GM18873 (cell line): ENCODE data around the gene NTN5.
A peak's percentile ranks its signal among the peaks of the same experiment; 100 is the strongest.
"Not testable (repeated sequence)": the region's sequence is repeated elsewhere in the genome, so short reads cannot be mapped to it uniquely, and the experiment has no call there.

Source experiments
- ATAC-seq: cut with Tn5 transposase; IDR thresholded peaks from one replicate; pipeline ENCODE4 v1.9.1; 2021; ENCODE audit warnings: mild to moderate bottlenecking, moderate library complexity, moderate number of reproducible peaks; ENCODE audit not compliant: unreplicated experiment, low FRiP score

Gene NTN5

DNA sequence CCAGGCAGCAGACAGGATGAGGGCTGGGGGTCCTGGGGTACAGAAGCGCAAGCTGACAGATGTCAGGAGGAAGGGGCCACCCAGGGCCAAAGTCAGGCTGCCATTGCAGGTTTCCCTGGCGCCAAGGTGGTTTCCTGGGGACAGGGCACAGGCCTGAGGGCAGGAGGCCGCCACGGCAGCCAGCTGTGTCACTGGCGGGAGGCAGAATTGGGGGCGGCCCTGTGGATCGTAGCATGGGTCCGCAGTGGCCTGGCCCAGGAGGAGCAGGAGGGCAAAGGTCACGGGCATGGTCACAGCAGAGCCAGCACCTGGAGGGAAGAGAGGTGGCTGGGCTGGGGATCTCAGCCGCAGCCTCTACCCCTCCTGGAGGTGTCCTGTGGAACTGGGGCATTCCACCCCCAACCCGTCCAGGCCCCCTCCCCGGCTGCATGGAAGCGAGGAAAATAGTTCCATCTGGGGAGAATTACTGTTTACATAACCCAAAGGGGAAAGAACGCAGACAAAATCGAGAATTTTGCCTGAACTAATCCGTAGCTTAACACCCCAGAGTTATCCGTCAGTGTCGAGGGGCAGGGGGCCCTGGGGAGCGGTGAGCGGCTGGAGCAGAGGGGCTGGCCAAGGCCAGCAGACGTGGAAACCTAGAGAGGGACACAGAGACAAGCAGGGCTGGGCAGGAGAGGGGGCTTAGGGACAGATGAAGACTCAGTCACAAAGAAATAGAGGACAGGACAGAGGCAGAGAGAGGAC, 1.9 kb downstream of the NTN5 start:
- no peak for ATAC-seq

DNA sequence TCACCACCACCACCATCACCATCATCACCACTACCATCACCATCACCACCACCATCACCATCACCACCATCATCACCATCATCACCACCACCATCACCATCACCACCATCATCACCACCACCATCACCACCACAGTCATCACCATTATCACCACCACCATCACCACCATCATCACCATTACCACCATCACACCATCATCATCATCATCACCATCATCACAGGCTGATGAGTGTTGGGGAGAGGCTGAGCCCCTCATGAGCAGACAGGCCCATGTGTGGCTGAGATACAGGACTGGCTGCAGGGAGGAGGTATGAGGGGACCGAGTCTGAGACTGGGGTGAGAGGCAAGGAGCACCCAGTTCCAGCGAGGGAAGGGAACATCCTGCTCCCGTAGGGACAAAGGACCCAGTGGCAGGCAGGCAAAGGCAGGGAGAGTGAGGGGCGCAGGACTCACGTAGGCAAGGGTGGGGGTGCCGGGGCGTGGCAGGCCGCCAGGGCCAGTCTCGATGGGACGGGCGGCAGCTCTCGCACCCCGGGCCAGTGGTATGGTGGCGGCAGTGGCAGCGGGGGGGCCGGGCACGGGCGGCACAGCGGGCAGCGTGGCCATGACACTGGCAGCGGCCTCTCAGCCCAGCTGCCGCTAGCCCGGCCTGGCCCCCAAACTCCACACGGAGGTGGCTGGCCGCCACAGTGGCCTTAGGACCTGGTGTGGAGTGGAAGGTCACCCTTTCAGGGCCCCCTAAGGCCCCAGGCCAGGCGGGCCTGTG, 2.7 kb downstream of the NTN5 start:
- no peak for ATAC-seq

DNA sequence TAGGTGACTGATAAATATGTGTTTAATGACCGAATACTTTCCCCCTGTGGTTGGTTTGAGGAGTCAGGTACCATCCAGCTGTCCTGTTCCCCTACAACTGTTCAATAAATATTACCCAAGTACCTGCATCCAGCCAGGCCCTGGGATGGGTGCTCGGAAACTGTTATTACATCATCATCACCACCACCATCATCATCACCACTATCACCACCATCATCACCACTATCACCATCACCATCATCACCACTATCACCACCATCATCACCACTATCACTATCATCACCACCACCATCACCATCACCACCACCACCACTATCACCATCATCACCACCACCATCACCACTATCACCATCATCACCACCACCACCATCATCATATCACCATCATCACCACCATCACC, 4.1 kb downstream of the NTN5 start:
- no peak for ATAC-seq

DNA sequence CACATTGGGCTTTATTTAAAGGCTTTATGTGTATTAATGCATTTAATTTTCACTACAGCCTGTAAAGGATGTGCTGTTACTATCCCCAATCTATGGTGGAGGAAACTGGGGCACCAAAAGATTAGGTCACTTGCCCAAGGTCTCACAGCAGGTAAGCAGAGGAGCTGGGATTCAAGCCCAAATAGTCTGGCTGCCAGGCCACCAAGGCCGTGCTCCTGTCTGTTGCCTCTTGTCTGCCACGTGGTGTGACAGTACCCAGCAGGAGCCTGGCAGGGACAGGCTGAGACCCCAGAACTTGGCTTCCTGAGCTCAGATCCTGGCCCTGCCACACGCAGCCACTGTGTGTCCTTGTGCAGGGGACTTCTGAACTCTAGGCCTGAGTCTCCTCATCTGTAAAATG, 4.5 kb downstream of the NTN5 start:
- ATAC-seq: no peak

DNA sequence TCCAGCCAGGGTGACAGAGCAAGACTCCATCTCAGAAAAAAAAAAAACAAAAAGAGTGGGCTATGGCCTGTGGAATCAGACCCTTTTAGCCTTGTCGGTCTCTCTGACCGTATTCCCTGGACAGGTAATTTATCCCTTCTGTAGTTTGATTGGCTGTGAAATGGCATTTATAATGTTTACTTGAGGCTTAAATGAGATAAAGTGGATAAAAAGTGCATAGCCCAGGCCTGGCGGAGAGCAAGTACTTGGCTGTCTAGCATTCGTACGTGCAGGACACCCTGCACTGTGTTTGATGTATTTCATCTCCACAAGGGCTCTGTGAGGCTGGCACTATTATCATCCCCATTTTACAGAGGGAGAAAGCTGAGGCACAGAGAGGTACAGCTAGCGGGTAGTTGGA, 7.0 kb downstream of the NTN5 start:
- ATAC-seq: no peak

DNA sequence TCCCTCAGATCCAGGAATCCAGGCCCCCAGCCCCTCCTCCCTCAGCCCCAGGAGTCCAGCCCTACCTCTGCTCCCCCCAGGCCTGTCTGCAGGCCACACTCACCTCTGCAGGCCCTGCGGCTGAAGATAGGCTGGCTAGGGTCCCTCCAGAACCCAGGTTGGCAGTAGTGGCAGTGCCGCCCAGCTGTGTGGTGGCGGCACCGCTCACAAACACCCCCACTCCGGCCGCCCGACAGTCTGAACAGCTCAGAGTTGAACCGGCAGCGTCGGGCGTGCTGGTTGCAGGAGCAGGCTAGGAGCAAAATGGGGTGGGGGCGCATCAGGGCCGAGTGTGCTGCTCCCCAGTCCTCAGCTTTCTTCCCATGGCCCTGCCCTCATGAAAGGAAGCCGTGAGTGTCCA, 8.3 kb downstream of the NTN5 start:
- ATAC-seq: no peak

DNA sequence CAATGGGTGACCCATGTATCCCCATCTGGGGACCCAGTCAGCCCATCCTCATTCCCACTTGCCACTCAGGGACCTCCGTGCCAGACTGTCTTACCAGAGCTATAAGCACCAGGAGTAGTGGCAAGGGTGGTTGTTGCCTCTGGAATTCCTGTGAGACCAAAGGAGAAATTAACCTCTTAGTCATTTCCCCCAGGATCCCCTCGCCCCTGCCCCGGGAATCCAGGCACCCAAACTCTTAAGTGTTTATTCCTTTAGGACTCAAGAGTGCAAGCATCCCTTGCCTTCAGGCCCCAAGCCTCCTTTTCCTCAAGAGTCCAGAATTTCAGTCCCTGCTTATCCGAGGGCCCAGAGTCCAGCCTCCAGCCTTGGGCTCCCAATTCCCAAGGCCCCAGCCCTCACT, 9.2 kb downstream of the NTN5 start:
- no peak for ATAC-seq

DNA sequence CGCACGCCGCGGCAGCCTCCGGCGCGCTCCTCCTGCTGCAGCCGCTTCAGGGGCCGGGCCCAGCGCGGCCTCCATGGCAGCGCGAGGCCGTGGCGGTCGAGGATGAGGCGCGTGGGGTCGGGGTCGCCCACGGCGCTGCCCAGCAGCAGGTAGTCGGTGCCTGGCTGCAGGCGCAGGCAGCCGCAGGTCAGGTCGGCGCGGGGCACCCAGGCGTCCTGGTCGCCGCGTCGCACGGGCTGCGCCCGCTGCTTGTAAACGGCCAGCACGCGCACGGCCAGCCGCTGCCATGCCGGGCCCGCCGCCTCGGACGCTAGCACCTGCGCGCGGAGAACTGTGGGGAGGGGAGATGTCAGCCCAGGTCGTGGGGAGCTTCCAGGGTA, 11.1 kb downstream of the NTN5 start:
- no peak for ATAC-seq

DNA sequence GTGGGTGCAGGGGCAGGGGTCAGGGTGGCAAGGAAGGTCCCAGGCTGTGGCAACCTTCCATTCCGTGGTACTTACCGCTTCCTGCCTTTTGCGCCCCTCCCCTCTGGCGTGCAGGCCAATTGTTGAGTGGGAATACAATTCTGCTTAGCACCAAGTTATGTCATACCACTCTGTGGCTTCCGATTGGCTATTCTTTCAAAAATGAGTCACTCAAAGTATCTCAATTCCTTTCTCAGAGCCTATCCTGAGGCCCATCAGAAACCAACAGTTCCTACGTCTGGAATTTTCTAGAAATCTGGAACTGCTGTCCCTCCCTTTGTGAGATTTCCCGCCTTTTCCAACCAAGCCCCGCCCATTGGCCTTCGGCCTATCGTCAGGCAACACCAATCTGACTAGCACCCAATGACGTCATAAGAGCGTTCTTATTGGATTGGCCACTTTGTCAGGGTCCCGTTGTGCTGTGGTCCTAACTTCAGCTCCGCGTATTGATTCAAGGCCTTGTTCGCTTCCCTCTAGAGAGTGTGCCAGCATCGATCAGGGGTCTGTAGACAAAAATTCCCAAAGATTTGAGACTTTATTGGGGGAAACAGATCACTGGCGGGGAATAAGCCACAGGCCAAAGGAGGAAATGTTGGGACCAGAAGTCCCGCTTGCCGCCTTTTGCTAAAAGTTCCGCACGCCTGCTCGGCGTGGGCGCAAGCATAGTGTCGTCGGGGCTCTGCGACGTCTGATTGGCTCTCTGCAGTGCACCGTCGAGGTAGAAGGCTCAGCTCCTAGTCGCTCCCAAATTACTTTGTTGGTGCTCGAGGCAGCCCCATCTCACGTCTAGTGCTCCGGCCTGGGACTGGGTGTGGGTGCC, 11.7 kb downstream of the NTN5 start:
- ATAC-seq: peak; percentile 81

DNA sequence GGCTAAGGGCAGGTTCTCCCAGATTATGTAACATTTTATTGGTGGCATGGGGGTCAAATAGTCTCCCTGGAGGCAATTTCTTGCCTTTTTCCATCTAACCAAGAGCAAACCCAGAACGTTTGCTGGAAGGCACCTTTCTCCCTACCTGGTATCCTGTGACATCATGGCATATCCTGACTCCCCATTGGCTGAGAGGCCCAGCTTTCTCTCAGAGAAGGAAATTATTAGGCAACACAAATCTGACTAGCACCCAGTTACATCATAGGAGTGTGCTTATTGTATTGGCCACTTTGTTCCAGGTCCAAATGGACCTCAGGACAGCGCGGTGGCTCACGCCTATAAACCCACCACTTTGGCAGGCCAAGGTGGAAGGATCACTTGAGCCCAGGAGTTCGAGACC, 13.0 kb downstream of the NTN5 start:
- ATAC-seq: no peak

DNA sequence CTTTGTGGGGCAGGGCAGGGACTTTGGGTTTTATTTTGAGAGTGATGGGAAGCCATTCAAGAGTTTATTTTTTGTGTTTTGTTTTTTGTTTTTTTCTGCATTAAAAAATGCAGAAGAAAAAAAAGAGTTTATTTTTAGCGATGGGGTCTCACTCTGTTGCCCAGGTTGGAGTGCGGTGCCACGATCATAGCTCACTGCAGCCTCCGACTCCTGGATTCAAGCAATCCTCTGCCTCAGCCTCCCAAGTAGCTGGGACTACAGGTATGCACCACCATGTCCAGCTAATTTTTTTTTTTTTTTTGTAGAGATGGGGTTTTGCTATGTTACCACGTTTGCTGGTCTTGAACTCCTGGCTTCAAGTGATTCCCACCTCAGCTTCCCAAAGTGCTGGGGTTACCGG, 14.3 kb downstream of the NTN5 start:
- no peak for ATAC-seq

DNA sequence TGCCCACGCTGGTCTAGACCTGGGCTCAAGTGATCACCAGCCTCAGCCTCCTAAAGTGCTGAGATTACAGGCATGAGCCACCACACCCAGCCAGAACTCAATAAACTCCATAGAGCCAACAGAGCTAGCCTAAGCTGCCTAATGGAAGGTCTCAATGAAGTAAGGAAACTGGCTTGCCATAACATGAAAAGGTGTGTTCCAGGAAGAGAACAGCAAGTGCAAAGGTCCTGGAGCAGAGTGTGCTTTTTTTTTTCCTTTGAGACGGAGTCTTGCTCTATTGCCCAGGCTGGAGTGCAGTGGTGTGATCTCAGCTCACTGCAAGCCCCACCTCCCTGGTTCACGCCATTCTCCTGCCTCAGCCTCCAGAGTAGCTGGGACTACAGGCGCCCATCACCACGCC, 15.0 kb downstream of the NTN5 start:
- not testable (repeated sequence) for ATAC-seq

DNA sequence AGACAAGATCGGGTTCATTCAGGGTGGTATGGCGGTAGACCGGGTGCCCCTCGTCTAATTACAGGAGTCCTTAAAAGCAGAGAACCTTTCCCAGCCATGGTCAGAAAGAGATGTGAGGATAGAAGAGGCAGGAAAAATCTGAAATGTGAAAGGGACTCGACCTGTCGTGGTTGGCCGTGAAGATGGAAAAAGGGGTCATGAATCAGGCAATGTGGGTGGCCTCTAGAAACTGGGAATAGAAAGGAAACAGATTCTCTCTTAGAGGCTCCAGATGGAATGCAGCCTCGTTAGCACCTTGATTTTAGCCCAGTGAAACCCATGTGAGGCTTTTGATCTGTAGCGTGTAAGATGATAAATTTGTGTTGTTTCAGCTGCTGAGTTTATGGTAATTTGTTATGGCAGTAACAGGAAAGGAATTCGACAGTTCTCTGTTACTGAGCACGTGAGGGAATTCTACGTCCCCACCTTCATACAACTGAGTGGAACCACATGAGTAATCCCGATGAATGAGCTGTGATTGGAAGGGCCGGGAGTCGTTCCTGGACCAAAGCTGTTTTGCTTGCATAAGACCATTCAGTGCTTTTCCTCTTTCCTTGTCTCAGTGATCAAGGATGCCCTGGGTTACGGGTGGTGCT, 15.9 kb downstream of the NTN5 start:
- no peak for ATAC-seq

DNA sequence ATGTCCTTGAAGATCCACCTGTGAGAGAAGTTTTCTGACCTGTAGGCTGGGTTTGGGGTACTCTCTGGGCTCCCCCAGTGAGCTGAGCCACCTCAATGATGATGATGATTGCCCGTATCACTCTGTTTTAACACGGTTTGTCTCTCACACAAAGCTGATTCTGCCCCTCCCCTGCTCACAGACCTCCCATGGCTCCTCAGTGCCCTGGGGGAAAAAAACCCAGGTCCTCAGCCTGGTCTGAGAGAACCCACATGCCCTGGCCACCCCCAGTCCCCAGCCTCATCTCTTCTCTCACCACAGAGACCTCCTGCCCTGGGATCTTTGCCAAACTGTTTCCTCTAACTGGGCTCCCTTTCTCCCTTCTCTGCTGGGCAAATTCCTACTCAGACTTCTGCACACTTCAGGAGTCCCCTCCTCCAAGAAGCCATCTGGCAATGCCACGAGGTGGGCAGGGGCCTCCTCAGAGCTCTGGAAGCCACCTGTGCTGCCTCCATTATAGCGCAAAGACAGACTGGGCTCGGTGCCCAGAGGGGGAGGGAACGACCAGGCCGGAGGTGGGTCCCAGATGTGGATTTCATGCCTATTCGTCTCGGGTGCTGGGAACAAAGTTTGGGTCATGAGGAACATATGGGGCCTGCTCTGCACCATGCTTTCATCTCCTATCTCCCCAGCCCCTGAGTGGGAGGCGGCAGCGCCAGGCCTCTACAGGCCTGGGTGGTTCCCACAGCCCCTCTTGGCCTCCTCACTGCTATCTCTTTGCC, 18.3 kb downstream of the NTN5 start:
- no peak for ATAC-seq

DNA sequence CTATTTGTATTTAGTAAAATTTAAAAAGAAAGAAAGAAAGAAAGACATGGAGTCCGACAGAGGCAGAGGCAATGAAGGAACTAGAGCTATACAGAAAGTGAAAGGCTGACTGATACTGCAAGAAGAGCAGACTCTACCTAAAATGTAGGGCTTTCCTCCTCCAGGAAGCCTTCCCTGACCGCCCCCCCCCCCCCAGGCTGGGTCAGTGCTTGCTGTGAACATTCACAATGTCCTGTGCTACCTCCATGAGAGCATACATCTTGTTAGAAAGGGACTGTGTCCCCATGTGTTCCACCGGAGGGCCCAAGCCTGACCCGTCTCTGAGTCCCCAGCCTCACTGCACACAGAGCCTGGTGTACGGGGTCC, 21.2 kb downstream of the NTN5 start:
- no peak for ATAC-seq

DNA sequence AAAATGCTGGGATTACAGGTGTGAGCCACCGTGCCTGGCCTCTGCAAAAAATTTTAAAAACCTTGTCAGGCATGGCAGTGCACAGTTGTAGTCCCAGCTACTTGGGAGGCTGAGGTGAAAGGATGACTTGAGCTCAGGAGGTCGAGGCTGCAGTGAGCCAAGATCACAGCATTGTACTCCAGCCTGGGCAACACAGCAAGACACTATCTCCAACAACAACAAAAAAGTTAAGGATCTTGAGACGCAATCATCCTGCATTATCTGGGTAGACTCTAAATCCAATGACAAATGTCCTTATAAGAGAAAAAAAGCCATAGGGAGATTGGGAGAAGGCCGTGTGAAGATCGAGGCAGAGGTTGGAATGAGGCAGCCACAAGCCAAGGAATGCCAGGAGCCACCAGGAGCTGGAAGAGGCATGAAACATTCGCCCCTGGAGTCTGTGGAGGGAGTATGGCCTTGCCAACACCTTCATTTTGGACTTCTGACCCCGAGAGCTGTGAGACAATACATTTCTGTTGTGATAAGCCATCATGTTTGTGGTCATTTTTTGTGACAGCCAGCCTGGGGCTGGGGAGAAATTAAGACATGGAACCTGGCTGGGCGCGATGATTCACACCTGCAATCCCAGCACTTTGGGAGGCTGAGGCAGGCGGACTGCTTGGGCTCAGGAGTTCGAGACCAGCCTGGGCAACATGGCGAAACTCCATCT, 21.7 kb downstream of the NTN5 start:
- ATAC-seq: no peak

DNA sequence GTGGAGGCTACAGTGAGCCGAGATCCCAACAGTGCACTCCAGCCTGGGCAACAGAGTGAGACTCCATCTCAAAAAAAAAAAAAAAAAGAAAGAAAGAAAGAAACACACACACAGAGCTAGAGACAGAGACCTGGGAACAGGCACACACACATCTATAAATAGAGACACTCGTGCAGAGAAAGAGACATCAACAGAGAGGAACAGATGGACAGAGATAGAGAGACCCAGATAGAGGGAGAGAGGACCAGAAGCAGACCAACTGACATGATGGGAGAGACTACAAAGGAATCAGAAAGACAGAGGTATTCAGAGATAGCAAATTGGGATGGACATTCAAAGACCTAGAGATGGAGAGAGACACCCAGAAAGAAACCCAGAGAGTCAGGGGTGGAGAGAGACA, 24.7 kb downstream of the NTN5 start:
- no peak for ATAC-seq

DNA sequence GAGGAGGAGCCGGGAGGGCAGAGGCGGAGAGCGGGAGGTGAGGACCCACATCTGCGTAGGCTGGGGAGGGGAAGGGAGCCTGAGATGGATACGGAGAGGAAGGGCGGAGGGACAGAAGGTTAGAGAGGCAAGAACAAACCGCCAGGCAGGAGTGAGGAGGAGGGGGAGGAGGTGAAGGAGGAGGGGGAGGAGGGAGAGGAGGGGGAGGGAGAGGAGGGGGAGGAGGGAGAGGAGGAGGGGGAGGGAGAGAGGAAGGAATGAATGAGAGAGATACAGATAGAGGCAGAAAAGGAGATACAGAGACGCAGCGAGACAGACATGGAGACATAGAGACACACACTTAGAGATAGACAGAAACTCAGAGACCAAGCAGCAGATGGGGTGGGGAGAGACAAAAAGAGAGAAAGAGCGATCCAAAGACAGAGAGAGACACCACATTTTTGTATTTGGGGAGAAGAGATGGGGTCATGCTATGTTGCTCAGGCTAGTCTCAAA, 26.0 kb downstream of the NTN5 start:
- ATAC-seq: no peak

DNA sequence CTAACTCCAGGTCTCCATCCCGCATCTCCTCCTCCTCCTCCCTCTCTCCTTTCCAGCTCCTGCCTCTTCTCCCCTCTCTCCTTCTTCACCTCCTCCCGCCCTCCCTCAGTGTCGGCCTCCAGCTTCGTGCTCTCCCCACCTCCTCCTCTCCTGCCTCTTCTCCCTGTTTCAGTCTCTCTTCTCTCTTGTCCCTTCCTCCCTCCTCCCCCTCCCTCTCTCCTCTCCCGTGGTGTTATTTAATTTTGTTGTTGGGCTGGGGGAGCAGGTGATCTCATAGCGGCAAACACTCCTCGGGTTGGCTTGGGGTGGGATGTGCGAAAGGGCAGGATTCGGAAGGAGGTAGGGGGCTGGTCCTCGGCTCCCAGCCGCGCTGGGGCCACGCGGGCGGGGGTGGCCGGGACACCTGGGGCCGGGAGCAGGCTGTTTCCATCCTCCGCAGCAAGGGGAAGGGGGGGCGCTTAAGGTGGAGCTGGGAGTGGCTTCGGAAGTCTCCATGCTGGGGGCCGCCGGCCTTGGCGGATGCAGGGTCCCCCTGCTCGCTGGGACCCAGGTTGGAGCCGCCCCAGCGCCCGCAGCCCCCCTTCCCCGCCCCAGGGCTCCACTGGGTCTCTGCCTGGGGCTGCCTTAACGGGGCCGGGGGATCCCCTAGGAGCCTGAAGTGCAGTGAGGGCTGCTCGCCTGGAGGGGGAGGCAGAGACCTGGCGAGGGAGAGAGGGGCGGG, 26.7 kb downstream of the NTN5 start, which contains the start of gene CA11:
Gene CA11 (minus strand): TSS at position 187 of the 721 bp plus-strand sequence. CDS start 555 bp downstream, outside the sequence.
- ATAC-seq: no peak
